Effector CD4-positive, alpha-beta T cell (primary cell): ENCODE measurements around the gene BCL2L1.

ENCODE experiments used
- DNase-seq: peaks from one replicate; pipeline ENCODE4 v3.0.0-alpha.2; 2020

BCL2L1 gene

DNA sequence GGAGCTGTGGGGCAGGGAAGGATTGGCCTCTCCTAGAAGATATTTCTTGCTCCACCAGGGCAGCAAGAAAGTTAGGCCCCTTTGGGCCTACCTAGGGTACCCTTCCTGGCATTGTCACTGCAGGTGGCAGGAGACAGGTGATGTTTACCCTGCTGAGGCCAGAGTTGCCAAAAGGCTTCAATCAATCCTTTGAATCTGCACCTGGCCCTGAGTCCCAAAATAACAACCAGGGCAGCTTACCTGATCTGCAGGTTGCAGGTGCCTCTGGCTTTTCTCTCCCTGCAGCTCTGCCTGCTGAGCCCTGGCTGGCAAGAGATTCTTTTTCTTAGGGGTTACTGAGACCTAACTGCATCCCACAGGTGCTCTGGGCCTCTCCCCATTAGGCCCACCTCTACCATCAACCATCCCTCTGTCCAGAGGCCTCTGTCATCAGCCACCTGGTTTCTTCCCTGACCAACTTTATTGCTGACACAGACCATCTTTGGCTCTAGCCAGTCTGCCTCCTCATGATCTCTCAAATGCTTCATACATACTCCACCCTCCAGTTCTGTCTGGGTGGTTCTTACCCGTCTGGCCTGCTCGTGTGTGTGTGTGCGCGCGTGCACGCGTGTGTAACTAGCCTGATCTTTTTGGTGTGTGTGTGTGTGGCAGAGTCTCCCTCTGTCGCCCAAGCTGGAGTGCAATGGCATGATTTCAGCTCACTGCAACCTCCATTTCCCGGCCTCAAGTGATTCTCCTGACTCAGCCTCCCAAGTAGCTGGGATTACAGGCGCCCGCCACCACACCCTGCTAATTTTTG is 13.7 kb downstream of the BCL2L1 start:
- DNase-seq, result no peak

DNA sequence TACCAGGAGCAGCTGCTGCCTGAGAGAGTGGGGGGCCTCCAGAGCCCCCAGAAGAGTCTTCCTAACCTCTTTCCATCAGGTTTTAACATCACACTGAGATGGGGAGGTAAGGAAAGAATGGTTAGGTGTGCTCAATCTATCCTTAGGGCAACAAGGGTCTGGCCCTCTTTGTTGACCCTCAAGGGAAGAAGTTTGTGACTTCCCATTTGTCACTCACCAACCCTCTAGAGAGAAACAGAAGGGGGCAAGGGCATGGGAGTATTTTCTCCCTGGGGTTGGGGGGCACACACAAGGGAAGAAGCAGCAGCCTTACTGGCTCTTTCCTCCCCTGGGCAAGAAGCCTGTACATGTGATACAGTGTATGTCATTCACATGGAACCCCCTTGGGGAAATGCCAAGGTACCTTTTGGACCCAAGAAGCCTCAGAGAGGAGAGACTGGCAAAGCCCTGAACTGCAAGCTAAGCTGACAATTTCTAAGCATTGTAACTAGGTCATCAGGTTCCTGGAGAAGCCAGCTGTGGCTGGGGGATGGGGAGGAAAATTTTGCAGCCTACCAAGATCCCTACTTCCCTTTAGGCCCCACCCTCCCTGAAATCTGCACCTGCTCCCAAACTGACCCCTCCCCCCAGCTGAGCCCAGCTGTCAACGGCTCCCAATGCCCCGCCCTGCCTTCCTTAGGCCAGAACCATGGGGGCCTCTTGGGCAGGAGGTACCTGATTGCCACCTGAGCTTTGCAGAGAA is 14.5 kb downstream of the BCL2L1 start:
- no peak for DNase-seq

DNA sequence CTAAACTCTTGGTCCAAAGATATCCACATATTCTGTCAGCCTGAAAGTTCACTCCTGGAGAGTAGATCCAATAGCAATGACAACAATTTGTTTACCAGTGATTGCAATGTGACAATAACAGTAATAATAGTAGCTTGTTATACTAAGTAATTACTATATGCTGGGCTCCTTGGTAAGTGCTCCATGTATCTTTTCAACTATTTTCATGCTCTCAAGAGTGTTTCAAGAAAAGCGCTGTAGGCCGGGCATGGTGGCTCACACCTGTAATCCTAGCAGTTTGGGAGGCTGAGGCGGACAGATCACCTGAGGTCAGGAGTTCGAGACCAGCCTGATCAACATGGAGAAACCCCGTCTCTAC is 15.4 kb downstream of the BCL2L1 start:
- DNase-seq, result no peak

DNA sequence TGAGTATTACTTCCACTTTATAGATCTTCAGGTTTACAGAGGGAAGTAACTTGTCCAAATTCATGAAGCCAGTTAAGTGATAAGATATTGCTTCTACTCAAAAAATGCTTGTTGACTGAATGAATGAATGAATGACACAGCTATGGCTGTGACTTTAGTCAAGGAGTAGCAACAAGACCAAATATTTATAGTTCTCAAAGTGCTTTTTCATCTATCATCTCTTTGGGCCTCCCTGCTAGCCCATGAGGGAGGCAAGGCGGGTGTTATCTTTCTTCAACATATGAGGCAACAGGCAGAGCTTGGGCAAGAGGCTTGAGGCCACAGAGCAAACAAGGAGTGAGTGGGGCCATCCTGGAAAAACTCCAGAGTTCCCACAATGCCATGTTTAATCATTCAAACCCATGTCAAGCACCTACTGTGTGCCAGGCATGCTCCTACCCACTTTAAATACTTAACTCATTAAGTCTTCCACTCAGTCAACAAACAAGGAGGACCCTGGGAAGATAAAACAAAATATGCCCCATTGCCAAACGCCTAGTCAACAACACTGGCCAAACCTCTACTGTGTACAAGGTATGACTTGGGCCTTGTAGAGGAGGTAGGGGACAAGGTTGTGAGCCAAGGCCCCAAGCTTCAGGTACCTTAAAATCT is 15.9 kb downstream of the BCL2L1 start:
- no peak for DNase-seq

DNA sequence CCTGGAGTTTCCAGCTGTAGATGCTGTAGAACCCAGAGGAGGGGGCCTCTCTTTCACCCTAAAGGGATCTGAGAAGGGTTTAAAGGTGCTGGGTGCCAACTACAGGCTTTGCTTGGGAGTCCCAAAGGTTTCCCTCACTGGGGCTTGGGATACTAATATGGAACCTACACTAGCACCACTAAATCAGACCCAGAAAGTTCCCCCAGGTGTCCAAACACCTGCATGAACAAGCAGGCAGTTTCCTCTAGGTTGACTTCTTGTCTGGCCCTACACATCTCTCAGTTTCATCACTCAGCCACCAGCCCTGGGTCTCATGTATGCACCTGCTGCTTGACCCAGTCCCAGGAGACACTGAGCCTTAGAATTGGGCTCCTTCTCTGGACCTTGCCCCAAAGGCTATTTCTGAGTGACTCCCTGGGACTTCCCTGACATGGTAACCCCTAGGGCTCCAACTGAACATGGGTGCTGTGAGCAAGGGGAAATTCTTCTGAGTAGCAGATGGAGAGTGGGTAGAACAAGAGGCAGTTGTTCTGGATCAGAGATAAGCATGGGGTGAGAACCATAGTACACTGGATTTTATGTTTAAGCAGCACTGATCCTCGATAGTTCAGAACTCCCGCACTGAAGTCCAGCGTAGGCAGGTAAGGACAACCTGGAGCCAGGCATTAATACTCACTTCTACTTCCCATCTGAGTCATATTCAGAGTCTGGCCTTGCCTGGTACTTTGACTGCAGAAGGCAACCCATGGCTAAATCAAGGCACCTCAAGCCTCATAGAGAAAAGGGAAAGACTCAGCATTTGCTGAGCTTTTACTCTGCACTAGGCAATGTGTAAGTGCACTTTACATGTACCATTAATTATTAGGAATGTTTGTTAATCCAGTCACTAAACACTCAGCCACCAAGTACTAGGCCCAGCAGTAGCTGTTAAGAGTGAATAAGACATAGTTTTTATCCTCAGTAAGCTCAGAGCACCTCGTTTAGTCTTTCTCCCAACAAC is 16.8 kb downstream of the BCL2L1 start:
- DNase-seq, result no peak

DNA sequence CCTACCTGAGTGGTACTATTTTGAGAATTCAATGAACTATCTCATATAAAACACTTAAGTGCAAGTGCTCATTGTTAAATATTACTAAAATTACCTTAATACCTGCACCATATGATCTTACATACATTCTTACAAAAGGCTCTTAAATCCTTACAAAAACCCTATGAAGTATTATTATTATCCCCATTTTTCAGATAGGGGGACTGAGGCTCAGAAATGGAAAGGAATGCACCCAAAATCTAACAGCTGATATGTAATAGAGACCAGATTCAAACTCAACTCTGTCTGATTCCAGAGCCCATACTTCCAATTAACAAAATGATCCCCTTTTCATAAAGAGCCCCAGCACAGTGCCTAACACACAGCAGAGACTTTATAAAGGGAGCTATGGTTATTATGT is 17.5 kb downstream of the BCL2L1 start:
- DNase-seq, result no peak

DNA sequence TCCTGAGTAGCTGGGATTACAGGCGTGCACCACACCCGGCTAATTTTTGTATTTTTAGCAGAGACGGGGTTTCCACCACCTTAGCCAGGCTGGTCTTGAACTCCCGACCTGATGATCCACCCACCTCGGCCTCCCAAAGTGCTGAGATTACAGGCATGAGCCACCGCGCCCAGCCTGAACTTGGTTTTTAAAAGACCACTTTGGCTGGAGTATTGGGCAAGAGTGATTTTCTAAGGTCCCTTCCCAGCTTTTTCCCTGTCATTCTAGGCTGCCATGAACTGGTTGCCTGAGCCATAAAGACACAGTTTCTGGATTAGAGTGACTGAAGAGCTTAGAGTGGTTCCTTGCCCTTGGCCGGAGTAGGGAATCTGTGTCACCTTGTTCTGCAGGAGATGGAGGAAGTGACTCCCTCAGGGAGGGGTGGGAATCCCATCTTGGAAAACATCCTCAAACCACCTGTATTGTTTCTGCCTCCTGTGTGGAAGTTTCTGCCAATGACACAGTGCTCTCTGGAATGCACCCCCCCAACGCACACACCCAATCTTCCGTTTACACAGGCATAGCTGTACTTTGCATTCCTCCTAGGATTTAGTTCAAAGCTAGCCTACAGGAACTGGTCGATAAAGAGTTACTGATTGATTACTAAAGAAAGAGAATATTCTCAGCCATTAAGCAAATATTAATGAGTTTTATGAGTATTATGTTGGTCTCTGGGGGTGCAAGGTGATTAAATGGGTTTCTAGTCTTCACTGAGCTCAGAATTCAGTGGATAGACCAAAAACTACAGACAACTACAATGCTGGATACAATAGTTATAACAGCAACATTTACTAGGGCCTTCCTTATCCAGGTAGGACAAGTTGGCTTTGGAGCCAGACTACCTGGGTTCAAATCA is 18.2 kb downstream of the BCL2L1 start:
- no peak for DNase-seq

DNA sequence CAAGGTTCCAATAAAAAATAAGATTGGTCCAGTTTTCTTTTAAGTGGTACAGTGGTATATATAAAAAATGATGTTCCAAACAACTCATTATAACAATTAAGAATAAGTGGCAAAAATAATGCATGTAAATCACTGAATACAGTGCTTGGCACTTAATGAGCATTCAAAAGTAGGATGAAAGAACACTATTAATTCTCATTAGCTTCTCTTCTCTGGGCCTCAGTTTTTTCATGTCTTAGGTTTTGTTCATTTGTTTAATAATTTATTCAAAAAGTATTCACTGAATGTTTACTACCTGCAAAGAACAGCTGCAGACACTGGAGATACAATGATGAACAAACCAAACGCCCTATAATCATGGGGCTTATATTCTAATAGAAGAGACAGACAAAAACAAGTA is 21.1 kb downstream of the BCL2L1 start:
- DNase-seq, result no peak

DNA sequence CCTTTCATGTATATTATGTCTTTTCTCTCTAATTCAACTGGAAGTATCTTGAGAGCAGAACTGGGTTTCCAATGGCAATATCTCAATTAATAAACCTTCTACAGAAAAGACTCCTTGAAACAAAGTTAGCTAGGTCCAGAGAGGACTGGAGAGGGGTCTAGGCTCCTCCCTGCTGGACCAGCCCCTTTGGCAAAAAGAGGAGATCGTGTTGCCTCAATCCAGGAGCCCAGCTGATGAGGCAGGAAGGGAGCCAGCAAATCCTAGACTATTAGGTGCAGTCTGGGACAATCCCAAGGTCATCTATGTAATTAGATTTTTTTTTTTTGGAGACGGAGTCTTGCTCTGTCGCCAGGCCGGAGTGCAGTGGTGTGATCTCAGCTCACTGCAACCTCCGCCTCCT is 21.9 kb downstream of the BCL2L1 start:
- DNase-seq, result no peak

DNA sequence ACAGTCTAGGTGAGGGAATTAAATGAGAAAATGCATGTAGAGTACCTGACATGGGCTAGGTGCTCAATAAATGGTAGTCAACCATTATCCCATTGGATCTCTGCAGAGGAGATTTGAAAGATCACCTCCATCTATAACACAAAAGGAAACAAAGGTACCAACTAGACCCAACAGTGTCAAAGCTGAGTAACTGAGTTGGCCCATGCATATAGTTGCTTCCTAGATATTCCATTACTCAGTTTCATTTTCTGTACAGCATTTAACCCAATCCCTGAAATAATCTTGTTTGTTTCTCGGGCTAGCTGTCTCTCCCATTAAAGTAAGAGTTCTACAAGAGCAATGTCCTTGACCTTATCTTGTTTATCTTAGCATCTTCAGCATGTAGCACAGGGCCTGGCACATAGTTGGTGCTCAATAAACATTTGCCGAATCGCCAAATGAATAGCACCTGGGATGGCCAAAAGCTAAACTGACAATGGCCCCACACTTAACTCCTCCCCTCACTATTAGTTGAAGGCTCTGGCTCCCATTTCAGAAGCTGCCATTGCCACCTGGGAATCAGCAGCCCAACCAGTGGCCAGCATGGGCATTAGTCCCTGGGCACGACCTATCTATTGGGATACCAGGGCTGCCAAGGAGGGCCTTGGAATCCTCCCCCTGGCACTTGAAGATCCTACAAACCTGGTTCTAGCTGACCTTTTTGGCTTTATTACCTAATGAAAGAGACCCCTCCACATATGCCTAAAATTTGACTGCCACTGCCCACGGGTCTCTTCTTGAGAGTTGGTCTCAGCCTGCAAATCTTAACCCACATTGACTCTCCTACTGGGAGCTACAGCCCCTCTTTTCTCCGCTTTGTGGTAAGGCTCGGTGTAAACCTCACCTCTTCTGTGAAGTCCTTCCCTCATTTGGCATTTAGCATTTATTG is 22.6 kb downstream of the BCL2L1 start:
- no peak for DNase-seq

DNA sequence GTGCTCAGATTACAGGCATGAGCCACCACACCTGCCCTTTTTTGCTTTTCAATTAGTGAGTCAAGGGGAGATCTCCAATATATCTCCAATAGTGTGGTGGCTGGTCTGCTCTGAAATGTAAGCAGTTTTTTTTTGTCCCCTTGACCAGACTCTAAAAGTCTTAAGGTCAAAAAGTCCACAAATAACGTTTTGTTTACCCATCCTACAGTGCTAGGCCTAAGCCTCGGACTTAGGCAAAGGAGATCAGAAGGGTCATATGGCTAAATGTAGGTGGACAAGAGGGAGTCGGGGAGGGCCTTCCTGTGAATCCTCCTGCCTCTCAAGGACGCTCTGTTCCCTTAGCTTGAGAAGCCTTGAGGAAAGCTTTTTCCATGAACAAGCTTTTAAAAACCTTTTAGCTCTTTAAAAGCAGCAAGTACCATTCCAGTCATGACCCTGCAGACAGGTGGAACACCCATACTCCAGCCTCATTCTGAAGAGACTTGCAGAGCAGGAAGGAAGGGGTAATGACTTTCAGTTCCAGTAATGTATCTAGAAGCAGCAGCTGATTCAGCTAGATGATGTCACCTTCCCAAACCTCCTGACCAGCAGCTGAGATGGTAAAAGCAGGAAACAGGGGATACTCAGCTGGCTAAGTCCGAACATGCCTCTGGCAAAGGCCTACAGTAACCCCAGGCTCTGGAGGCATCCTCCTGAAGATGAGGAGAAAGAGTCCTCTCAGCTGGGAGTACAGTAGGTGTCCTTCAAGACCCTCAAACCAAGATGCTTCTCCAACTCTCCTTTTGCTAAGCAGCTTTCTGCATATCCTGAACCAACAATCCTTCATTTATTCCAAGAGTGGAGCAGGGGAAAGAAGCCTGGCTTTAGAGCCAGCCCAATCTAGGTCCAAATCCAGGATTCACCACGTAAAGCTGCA is 23.6 kb downstream of the BCL2L1 start:
- no peak for DNase-seq

DNA sequence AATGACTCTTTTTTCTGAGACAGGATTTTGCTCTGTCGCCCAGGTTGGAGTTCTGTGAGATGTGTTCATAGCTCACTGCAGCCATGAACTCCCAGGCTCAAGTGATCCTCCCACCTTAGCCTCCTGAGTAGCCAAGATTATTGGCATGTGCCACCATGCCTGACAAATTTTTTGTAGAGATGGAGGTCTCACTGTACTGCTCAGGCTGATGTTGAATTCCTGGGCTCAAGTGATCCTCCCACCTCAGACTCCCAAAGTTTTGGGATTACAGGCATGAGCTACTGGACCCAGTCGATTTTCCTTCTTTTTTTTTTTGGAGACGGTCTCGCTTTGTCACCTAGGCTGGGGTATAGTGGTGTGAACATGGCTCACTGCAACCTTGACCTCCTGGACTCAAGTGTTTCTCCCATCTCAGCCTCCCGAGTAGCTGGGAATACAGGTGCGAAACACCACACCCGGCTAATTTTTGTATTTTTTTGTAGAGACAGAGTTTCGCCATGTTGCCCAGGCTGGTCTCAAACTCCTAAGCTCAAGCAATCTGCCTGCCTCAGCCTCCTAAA is 24.3 kb downstream of the BCL2L1 start:
- DNase-seq, result no peak

DNA sequence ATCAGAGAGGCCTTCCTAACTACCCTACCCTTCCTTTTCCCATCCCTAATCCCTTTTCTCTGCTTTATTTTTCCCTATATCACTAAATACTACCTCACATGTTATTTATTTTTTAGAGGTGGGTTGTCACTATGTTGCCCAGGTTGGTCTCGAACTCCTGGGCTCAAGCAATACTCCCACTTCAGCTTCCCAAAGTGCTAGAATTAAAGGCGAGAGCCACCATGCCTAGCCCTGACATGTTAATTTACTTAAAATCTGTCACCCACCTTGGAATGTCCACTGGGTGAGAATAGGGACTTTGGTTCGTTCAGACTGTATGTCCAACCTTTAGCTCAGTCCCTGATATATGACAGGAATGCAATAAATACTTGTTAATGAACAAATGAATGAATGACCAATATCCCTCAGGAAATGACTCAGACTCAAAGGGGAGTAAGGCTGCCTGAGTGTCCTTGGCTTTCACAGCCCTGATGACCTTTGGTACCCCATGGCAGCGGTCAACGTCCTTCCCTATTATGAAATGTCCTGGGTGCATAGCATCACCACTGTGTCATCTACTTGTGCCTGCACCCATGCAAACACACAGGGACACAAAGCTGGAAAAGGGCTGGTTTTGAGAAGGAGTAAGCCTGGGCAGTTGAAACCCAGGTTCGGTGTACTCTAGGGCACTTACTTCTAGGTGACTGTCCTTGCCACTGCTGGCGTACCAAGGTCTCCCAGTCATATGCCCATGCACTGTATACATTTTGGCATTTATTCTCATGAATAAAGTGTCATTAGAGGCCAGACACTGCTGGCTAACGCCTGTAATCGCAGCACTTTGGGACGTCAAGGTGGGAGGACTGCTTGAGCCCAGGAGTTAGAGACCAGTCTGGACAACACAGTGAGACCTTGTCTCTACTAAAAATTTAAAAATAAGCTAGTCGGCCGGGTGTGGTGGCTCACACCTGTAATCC is 26.5 kb downstream of the BCL2L1 start:
- DNase-seq, result no peak

DNA sequence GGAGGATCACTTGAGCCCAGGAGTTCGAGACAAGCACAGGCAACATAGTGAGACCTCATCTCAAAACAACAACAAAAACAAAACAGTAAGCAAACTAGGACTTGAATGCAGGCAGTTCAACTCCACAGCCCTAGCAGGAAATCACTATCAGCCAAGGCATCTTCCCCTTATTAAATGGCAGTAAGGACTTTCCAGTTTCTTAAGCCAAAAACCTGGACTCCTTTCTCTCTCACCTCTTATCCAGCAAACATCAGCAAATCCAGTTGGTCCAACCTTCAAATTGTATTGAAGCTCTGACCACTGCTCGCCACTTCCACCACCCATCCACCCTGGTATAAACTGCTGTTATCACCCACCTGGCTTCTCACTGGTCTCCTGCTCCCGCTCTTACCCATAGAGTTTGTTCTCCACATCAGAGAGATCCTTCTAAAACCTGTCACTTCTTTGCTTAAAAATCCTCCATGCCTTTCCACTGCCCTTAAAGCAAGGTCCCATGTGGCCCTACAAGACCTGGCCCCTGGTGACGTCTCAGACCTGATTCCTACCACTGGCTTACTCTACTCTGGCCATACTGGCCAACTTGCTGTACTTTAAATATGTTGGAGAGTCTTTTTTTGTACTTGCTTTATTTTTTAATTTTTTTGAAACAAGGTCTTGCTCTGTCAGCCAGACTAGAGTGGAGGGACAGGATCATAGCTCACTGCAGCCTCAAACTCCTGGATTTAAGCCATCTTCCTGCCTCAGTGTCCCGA is 27.6 kb downstream of the BCL2L1 start:
- no peak for DNase-seq

DNA sequence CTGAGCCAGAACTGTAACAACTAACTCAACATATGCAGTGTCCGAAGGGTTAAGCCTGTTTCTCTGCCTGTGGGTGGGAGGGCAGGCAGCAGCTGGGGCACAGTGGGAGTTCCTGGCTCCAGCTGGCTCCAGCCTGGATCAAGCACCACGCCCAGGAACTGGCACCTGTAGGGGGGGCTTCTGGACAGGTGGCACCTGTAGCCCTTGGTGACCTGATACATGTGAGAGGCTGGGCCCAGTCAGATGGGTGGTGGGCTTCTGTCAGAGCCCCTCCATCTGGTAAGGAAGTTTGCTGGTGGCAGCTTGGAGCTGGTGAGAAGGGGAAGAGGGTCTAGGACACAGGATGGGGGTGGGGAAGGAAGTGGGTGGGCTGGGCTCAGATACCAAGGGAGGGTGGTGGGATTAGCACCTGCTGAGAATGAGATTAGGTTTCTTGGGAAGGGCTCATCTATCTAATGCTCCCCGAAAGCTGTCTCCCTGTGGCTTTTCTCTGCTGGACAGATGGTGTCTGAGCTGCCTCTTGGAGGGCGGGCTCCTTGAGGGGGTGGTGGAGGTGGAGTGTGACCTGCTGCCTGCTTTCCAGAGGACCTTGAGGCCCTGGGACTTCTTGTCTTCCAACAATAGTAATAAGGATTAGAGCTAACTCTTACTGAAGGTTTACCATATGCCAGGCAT is 28.5 kb downstream of the BCL2L1 start:
- no peak for DNase-seq

DNA sequence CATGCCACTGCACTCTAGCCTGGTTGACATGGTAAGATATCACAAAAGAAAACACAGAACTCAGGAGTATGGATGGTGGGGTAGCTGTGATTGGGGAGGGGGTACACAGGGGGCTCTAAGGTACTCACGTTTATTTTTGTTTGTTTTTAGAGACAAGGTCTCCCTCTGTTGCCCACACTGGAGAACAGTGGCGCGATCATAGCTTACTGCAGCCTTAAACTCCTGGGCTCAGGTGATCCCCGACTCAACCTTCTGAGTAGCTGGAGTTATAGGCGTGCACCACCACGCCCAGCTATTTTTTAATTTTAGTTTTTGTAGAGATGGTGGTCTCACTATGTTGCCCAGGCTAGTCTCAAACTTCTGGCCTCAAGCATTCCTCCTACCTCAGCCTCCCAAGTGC is 29.3 kb downstream of the BCL2L1 start:
- no peak for DNase-seq
